Adipocyte (in vitro differentiated cells): ENCODE data around the gene PATZ1.

ENCODE experiments used
- DNase-seq: peaks from one replicate; pipeline ENCODE4 v3.0.0-alpha.2; 2015; ENCODE audit warnings: low read depth
- H3K27me3 ChIP-seq: replicated peaks from 2 replicates; pipeline ENCODE4 v1.7.0; 2013; ENCODE audit warnings: mild to moderate bottlenecking, low read length, moderate library complexity; ENCODE audit not compliant: control insufficient read depth, insufficient read depth
- H3K36me3 ChIP-seq: 2 replicates; pipeline ENCODE4 v1.7.0; 2013; ENCODE audit warnings: low read length, mild to moderate bottlenecking, moderate library complexity; ENCODE audit not compliant: control insufficient read depth, insufficient read depth, severe bottlenecking
- H3K4me1 ChIP-seq: 2 replicates; pipeline ENCODE4 v1.7.0; 2013; ENCODE audit warnings: mild to moderate bottlenecking, low read length, moderate library complexity; ENCODE audit not compliant: control insufficient read depth, insufficient read depth
- H3K4me3 ChIP-seq: 2 replicates; pipeline ENCODE4 v1.7.0; 2013; ENCODE audit warnings: mild to moderate bottlenecking, low read length, moderate library complexity
- H3K9ac ChIP-seq: 2 replicates; pipeline ENCODE4 v1.7.0; 2013; ENCODE audit warnings: mild to moderate bottlenecking, low read length, moderate library complexity
- H3K9me3 ChIP-seq: 2 replicates; pipeline ENCODE4 v1.7.0; 2013; ENCODE audit warnings: mild to moderate bottlenecking, low read length, moderate library complexity; ENCODE audit not compliant: control insufficient read depth

PATZ1 gene

GRCh38 chr22:31287818-31288495 is 58.2 kb downstream of the PATZ1 start:
- peak overlapping the region; percentile 58 for H3K9ac ChIP-seq
- H3K4me3 ChIP-seq = no peak overlapping the region
- DNase-seq = no peak

GRCh38 chr22:31286360-31287255 is 59.5 kb downstream of the PATZ1 start:
- no peak for DNase-seq
- Histone ChIP-seq H3K9me3 (no peaks in the 10 kb centered on the region), H3K27me3 (no peaks in the 10 kb centered on the region), H3K9ac (no peak overlapping the region), H3K4me3 (no peak overlapping the region), H3K36me3 (peaks cover 74% of the 10 kb centered on the region), H3K4me1 (peaks cover 17% of the 10 kb centered on the region)

More at GRCh38 chr22:31287818-31288495, 58.2 kb downstream of the PATZ1 start:
- Histone ChIP-seq H3K36me3 (peaks cover 60% of the 10 kb centered on the region), H3K4me1 (peaks cover 22% of the 10 kb centered on the region), H3K27me3 (no peaks in the 10 kb centered on the region), H3K9me3 (no peaks in the 10 kb centered on the region)

DNA sequence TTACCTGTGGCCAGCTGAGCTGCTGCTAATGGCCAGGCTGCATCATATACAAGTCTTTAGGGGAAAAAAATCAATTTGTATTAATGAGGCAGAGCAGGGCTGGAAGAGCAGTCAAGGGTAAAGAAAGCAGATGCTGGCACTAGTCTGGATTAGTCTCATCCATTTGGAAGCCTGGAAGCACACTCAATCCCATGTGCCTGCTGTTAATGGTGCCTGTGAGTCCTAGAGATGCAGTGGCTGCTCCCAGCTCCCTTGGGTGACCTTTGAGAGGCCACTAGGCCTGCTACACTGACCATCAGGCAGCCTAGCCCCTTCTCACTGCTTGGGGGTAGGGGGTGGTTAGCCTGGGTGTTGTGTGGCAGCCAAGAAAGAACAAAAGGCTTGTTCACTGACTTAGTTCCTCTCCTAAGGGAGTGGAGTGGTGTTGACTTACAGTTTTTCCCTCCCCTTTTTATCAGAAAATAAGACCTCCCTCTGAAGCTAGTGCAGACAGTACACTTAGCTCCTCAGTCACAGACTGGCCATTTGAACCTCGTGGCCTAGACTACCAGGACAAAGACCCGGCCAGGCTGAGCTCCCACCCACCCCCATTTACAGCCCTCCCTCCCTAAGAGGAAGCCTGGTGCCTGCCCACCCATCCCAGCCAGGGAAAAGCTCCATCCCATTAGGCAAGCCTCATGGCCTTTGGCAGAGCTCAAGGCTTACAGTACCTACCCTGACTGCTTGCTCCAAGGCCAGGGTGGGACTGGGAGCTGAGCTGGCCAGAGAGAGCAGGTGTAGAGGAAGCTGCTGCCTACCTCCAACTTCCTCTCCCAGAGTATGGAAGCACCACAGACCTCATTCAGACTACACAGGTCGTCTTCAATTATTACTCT is 61.6 kb downstream of the PATZ1 start:
- Histone ChIP-seq H3K9ac (no peak overlapping the region), H3K27me3 (no peaks in the 10 kb centered on the region), H3K36me3 (peaks cover 81% of the 10 kb centered on the region), H3K4me3 (no peak overlapping the region), H3K9me3 (no peaks in the 10 kb centered on the region), H3K4me1 (peaks cover 12% of the 10 kb centered on the region)
- no peak for DNase-seq

DNA sequence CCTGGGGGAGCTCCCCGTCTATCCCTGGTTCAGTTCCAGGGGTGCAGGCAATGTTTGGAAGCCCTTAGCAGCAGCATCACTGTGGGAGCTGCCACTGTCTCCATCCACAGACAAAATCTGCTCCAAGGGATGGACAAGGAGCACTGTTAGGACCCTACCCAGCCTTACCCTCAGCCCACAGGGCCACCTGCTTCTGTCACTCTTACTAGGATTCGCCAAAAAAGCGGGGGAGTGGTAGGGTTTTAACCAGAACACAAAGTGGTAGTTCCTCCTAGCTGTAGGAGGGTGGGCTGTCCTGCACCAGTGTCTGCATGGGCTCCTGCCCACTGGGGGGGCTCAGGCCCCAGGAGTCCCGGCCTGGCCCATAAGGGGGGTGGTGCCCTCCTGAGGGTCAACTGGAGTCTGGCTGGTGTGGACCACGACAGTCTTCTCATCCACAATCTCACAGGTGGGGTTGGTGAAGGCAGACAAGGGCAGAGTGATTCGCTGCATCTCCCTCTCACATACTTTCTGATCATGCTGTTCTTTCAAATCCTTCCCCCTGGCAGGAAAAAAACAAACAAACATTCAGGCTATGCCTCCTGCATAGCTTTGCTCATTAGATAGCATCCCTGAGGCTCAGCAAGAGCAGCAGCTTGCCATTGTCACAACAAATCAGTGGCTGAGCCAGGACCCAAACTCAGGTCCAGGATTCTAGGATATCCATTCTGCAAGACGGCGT is 63.2 kb downstream of the PATZ1 start:
- H3K36me3 ChIP-seq = peaks cover 75% of the 10 kb centered on the region
- no peaks in the 10 kb centered on the region for H3K4me1 ChIP-seq

GRCh38 chr22:31281733-31282132 is 64.4 kb downstream of the PATZ1 start:
- no peaks in the 10 kb centered on the region for H3K9me3 ChIP-seq
- H3K9ac ChIP-seq = no peak overlapping the region
- H3K36me3 ChIP-seq = peaks cover 80% of the 10 kb centered on the region
- no peak for DNase-seq
- H3K4me1 ChIP-seq = no peaks in the 10 kb centered on the region
- no peak overlapping the region for H3K4me3 ChIP-seq
- H3K27me3 ChIP-seq = no peaks in the 10 kb centered on the region

More for the DNA sequence above, 63.2 kb downstream of the PATZ1 start:
- DNase-seq = no peak
- no peak overlapping the region for H3K4me3 ChIP-seq
- no peaks in the 10 kb centered on the region for H3K9me3 ChIP-seq
- no peaks in the 10 kb centered on the region for H3K27me3 ChIP-seq
- no peak overlapping the region for H3K9ac ChIP-seq

- no peak overlapping the region for H3K4me3 ChIP-seq
- H3K27me3 ChIP-seq = no peaks in the 10 kb centered on the region
- peaks cover 75% of the 10 kb centered on the region for H3K36me3 ChIP-seq
- no peaks in the 10 kb centered on the region for H3K9me3 ChIP-seq
- no peak for DNase-seq
- H3K9ac ChIP-seq = no peak overlapping the region
- no peaks in the 10 kb centered on the region for H3K4me1 ChIP-seq
Observed at GRCh38 chr22:31279821-31280505, 66.2 kb downstream of the PATZ1 start.

DNA sequence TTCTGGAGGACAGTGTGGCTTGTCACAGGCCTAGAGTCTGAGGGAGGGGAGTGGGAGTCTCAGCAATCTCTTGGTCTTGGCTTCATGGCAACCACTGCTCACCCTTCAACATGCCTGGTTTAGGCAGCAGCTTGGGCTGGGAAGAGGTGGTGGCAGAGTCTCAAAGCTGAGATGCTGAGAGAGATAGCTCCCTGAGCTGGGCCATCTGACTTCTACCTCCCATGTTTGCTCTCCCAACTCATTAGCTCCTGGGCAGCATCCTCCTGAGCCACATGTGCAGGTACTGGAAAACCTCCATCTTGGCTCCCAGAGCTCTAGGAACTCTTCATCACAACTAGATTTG is 66.8 kb downstream of the PATZ1 start:
- Histone ChIP-seq H3K9ac (no peak overlapping the region), H3K36me3 (peaks cover 74% of the 10 kb centered on the region), H3K27me3 (no peaks in the 10 kb centered on the region), H3K4me3 (no peak overlapping the region), H3K9me3 (no peaks in the 10 kb centered on the region), H3K4me1 (no peaks in the 10 kb centered on the region)
- no peak for DNase-seq

DNA sequence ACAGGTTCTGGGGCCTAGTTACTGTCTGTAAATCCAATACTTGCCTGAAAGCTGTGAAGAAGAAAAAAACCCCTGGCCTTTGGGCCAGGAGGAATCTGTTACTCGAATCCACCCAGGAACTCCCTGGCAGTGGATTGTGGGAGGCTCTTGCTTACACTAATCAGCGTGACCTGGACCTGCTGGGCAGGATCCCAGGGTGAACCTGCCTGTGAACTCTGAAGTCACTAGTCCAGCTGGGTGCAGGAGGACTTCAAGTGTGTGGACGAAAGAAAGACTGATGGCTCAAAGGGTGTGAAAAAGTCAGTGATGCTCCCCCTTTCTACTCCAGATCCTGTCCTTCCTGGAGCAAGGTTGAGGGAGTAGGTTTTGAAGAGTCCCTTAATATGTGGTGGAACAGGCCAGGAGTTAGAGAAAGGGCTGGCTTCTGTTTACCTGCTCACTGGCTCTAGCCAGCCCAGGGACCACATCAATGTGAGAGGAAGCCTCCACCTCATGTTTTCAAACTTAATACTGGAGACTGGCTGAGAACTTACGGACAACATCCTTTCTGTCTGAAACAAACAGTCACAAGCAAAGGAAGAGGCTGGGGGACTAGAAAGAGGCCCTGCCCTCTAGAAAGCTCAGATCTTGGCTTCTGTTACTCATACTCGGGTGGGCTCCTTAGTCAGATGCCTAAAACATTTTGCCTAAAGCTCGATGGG is 67.4 kb downstream of the PATZ1 start:
- no peaks in the 10 kb centered on the region for H3K9me3 ChIP-seq
- no peaks in the 10 kb centered on the region for H3K27me3 ChIP-seq
- peaks cover 74% of the 10 kb centered on the region for H3K36me3 ChIP-seq
- H3K9ac ChIP-seq = no peak overlapping the region
- DNase-seq = no peak
- no peaks in the 10 kb centered on the region for H3K4me1 ChIP-seq
- H3K4me3 ChIP-seq = no peak overlapping the region

DNA sequence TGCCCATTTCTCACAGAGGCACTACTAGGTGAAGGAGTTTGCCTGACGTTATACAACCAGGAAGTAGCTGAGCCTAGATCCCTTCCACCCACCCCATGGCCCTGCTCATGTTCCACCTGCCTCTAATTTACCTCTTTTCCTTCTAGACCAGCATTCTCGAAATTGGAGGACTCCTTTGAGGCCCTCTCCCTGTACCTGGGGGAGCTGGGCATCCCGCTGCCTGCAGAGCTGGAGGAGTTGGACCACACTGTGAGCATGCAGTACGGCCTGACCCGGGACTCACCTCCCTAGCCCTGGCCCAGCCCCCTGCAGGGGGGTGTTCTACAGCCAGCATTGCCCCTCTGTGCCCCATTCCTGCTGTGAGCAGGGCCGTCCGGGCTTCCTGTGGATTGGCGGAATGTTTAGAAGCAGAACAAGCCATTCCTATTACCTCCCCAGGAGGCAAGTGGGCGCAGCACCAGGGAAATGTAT is 68.0 kb downstream of the PATZ1 start:
- H3K4me3 ChIP-seq = no peak overlapping the region
- no peaks in the 10 kb centered on the region for H3K4me1 ChIP-seq
- H3K27me3 ChIP-seq = no peaks in the 10 kb centered on the region
- peaks cover 72% of the 10 kb centered on the region for H3K36me3 ChIP-seq
- no peak overlapping the region for H3K9ac ChIP-seq
- H3K9me3 ChIP-seq = no peaks in the 10 kb centered on the region
- no peak for DNase-seq

GRCh38 chr22:31277741-31278140 is 68.4 kb downstream of the PATZ1 start:
- Histone ChIP-seq H3K9me3 (no peaks in the 10 kb centered on the region), H3K27me3 (no peaks in the 10 kb centered on the region), H3K36me3 (peaks cover 69% of the 10 kb centered on the region), H3K4me3 (no peak overlapping the region), H3K4me1 (no peaks in the 10 kb centered on the region), H3K9ac (no peak overlapping the region)
- DNase-seq = no peak
